Tibial artery (tissue), 4 donors: ENCODE data around the gene CPPED1.

ENCODE experiments used
- DNase-seq, 2 donors: peaks; one replicate each; pipeline ENCODE4 v3.0.0-alpha.2; 2019
- H3K27ac ChIP-seq, 2 donors: fragments of 200-600 bp; sonication (generic) in 1 of 2; 1 replicate in 1 of 2; 2 replicates in 1 of 2; pipeline ENCODE4 v1.5.1; 2018 to 2019; ENCODE audit warnings: mild to moderate bottlenecking in 1 of 2
- H3K27me3 ChIP-seq, 2 donors: fragments of 200-600 bp; sonication (generic) in 1 of 2; one replicate each; pipeline versions ENCODE4 v1.5.1 to v1.6.0; 2016 to 2019
- H3K36me3 ChIP-seq, 3 donors: fragments of 200-600 bp; sonication (generic) in 2 of 3; one replicate each; pipeline ENCODE4 v1.5.1; 2016 to 2019; ENCODE audit warnings: mild to moderate bottlenecking in 2 of 3
- H3K4me1 ChIP-seq, 4 donors: fragments of 200-600 bp; sonication (generic) in 2 of 4; 1 replicate in 3 of 4; 2 replicates in 1 of 4; pipeline ENCODE4 v1.5.1; 2016 to 2019
- H3K4me3 ChIP-seq, 2 donors: fragments of 200-600 bp; sonication (generic) in 1 of 2; 1 replicate in 1 of 2; 2 replicates in 1 of 2; pipeline ENCODE4 v1.5.1; 2018 to 2019; ENCODE audit warnings: mild to moderate bottlenecking in 2 of 2
- H3K9me3 ChIP-seq, 3 donors: fragments of 200-600 bp; sonication (generic) in 1 of 3; one replicate each; pipeline ENCODE4 v1.5.1; 2016 to 2019
- CTCF ChIP-seq, 2 experiments: fragments of 200-600 bp in 1 of 2; fragments of 450-650 bp in 1 of 2; IDR thresholded peaks; one replicate each; pipeline ENCODE4 v1.5.1; 2017 to 2019; ENCODE audit warnings: antibody characterized with exemption in 2 of 2, mild to moderate bottlenecking in 1 of 2, moderate library complexity in 1 of 2
- intact Hi-C: fragments of 100-400 bp; cut with DNase I; formaldehyde crosslinking; loops from one replicate; pipeline ENCODE4 v1.15.0; 2023; ENCODE audit warnings: low total_unique reads

The CPPED1 gene

GRCh38 chr16:12721841-12722421 is 81.8 kb downstream of the CPPED1 start:
- peaks cover 0 to 6% (median 0%) of the 10 kb centered on the region in 3 donors for H3K9me3 ChIP-seq
- no peaks in the 10 kb centered on the region for H3K4me1 ChIP-seq
- DNase-seq: no peak
- no peak for TF ChIP-seq CTCF (IDR thresholded peaks at IDR 0.05)
- no peak overlapping the region for H3K27ac ChIP-seq
- intact Hi-C loops: no loop called here
- H3K27me3 ChIP-seq: no peaks in the 10 kb centered on the region
- H3K36me3 ChIP-seq: peaks cover 0 to 6% (median 0%) of the 10 kb centered on the region in 3 donors
- H3K4me3 ChIP-seq: no peak overlapping the region

- intact Hi-C loops: no loop called here
- Histone ChIP-seq H3K27ac (no peak overlapping the region), H3K36me3 (peaks cover 0 to 6% (median 5%) of the 10 kb centered on the region in 3 donors), H3K4me3 (no peak overlapping the region), H3K27me3 (no peaks in the 10 kb centered on the region), H3K4me1 (no peaks in the 10 kb centered on the region), H3K9me3 (peaks cover 0 to 14% (median 0%) of the 10 kb centered on the region in 3 donors)
- TF ChIP-seq CTCF (IDR thresholded peaks at IDR 0.05): no peak
- DNase-seq: no peak
These were observed 83.7 kb downstream of the CPPED1 start for GRCh38 chr16:12719972-12720371.

- TF ChIP-seq CTCF (IDR thresholded peaks at IDR 0.05): no peak
These were observed 87.0 kb downstream of the CPPED1 start for GRCh38 chr16:12716658-12717057.

GRCh38 chr16:12709807-12710206 is 93.9 kb downstream of the CPPED1 start:
- Histone ChIP-seq H3K9me3 (peaks cover 0 to 3% (median 0%) of the 10 kb centered on the region in 3 donors), H3K4me3 (no peak overlapping the region), H3K27me3 (no peaks in the 10 kb centered on the region), H3K36me3 (peaks cover 0 to 5% (median 0%) of the 10 kb centered on the region in 3 donors), H3K27ac (no peak overlapping the region), H3K4me1 (no peaks in the 10 kb centered on the region)
- TF ChIP-seq CTCF (IDR thresholded peaks at IDR 0.05): no peak
- DNase-seq: no peak
- intact Hi-C loops: no loop called here

More at GRCh38 chr16:12716658-12717057, 87.0 kb downstream of the CPPED1 start:
- no peak for DNase-seq
- intact Hi-C loops: no loop called here
- Histone ChIP-seq H3K4me3 (no peak overlapping the region), H3K27me3 (no peaks in the 10 kb centered on the region), H3K27ac (no peak overlapping the region), H3K9me3 (peaks cover 0 to 7% (median 0%) of the 10 kb centered on the region in 3 donors), H3K36me3 (peaks cover 0 to 5% (median 0%) of the 10 kb centered on the region in 3 donors), H3K4me1 (no peaks in the 10 kb centered on the region)

- peaks cover 0 to 3% (median 0%) of the 10 kb centered on the region in 3 donors for H3K9me3 ChIP-seq
- H3K4me3 ChIP-seq: no peak overlapping the region
- no peaks in the 10 kb centered on the region for H3K27me3 ChIP-seq
- no peak for TF ChIP-seq CTCF (IDR thresholded peaks at IDR 0.05)
- no peaks in the 10 kb centered on the region for H3K4me1 ChIP-seq
- no peak overlapping the region for H3K27ac ChIP-seq
- no peak for DNase-seq
- intact Hi-C loops: no loop called here
- H3K36me3 ChIP-seq: peaks cover 0 to 16% (median 0%) of the 10 kb centered on the region in 3 donors
These were observed 95.4 kb downstream of the CPPED1 start for GRCh38 chr16:12708266-12708665.
